H9 (cell line): ENCODE results near the gene NUCB2. TPM values are rescaled to one million over a fixed set of nuclear protein-coding genes. Genes with fewer than 3 reads are reported as not detected.

ENCODE experiments used
- DNase-seq: peaks from one replicate; pipeline ENCODE4 v3.0.0-alpha.2; 2017
- H2AFZ ChIP-seq: one replicate; pipeline ENCODE4 v1.6.1; 2013; ENCODE audit warnings: mild to moderate bottlenecking, low read length, control low read depth, moderate library complexity
- H2AK5ac ChIP-seq: 2 replicates; pipeline ENCODE4 v1.6.1; 2013; ENCODE audit warnings: low read length, control low read depth, mixed read lengths; ENCODE audit not compliant: insufficient read length
- H2BK120ac ChIP-seq: one replicate; pipeline ENCODE4 v1.6.1; 2013; ENCODE audit warnings: low read depth, mild to moderate bottlenecking, low read length, control low read depth, inconsistent platforms; ENCODE audit not compliant: poor library complexity, severe bottlenecking
- H2BK12ac ChIP-seq: 2 replicates; pipeline ENCODE4 v1.6.1; 2013; ENCODE audit warnings: low read length, control low read depth, mixed read lengths, low read depth; ENCODE audit not compliant: insufficient read length
- H2BK15ac ChIP-seq: 2 replicates; pipeline ENCODE4 v1.6.1; 2013; ENCODE audit warnings: low read depth, low read length, control low read depth
- H2BK20ac ChIP-seq: one replicate; pipeline ENCODE4 v1.6.1; 2013; ENCODE audit warnings: low read depth, mild to moderate bottlenecking, low read length, control low read depth, inconsistent platforms; ENCODE audit not compliant: poor library complexity, severe bottlenecking
- H2BK5ac ChIP-seq: 2 replicates; pipeline ENCODE4 v1.6.1; 2013; ENCODE audit warnings: low read length, control low read depth, mixed read lengths; ENCODE audit not compliant: insufficient read length
- H3K14ac ChIP-seq: 2 replicates; pipeline ENCODE4 v1.6.1; 2013; ENCODE audit warnings: low read length, control low read depth; ENCODE audit not compliant: insufficient read depth
- H3K18ac ChIP-seq: 2 replicates; pipeline ENCODE4 v1.6.1; 2013; ENCODE audit warnings: low read depth, mild to moderate bottlenecking, mixed read lengths, low read length, control low read depth; ENCODE audit not compliant: insufficient read length
- H3K23ac ChIP-seq: 2 replicates; pipeline ENCODE4 v1.6.1; 2013; ENCODE audit warnings: low read length, control low read depth, mixed read lengths, low read depth; ENCODE audit not compliant: insufficient read length
- H3K23me2 ChIP-seq: 2 replicates; pipeline ENCODE4 v1.6.1; 2013; ENCODE audit warnings: low read depth, mild to moderate bottlenecking, mixed read lengths, low read length, control low read depth; ENCODE audit not compliant: insufficient read length, poor library complexity, severe bottlenecking
- H3K27ac ChIP-seq: 2 replicates; pipeline ENCODE4 v1.5.1; 2013; ENCODE audit warnings: low read length, control low read depth, mixed read lengths, low read depth; ENCODE audit not compliant: insufficient read length
- H3K27me3 ChIP-seq: 2 replicates; pipeline ENCODE4 v1.6.1; 2013; ENCODE audit warnings: low read length, control low read depth, inconsistent platforms; ENCODE audit not compliant: insufficient read depth
- H3K4ac ChIP-seq: 2 replicates; pipeline ENCODE4 v1.6.1; 2013; ENCODE audit warnings: low read depth, mild to moderate bottlenecking, control low read depth, inconsistent platforms, low read length, moderate library complexity
- H3K4me1 ChIP-seq: 2 replicates; pipeline ENCODE4 v1.6.1; 2013; ENCODE audit warnings: low read length, control low read depth, inconsistent platforms; ENCODE audit not compliant: insufficient read depth
- H3K4me2 ChIP-seq: 2 replicates; pipeline ENCODE4 v1.6.1; 2013; ENCODE audit warnings: low read length, control low read depth, mixed read lengths; ENCODE audit not compliant: insufficient read length, insufficient read depth
- H3K56ac ChIP-seq: 2 replicates; pipeline ENCODE4 v1.6.1; 2013; ENCODE audit warnings: low read depth, mild to moderate bottlenecking, mixed read lengths, low read length, control low read depth; ENCODE audit not compliant: insufficient read length
- H3K79me1 ChIP-seq: 2 replicates; pipeline ENCODE4 v1.6.1; 2013; ENCODE audit warnings: low read depth, mild to moderate bottlenecking, moderate library complexity, low read length, control low read depth, inconsistent platforms; ENCODE audit not compliant: insufficient read depth, poor library complexity, severe bottlenecking
- H3K79me2 ChIP-seq: 2 replicates; pipeline ENCODE4 v1.6.1; 2013; ENCODE audit warnings: low read length, control low read depth, inconsistent platforms; ENCODE audit not compliant: insufficient read depth
- H3K9ac ChIP-seq: 2 replicates; pipeline ENCODE4 v1.6.1; 2013; ENCODE audit warnings: low read length, control low read depth, mixed read lengths; ENCODE audit not compliant: insufficient read length; ENCODE audit errors: extremely low read depth
- H3K9me3 ChIP-seq: one replicate; pipeline ENCODE4 v1.6.1; 2013; ENCODE audit warnings: low read depth, low read length, inconsistent platforms; ENCODE audit not compliant: control insufficient read depth
- H3T11ph ChIP-seq: one replicate; pipeline ENCODE4 v1.6.1; 2013; ENCODE audit warnings: mild to moderate bottlenecking, low read length, control low read depth, inconsistent platforms
- H4K20me1 ChIP-seq: one replicate; pipeline ENCODE4 v1.6.1; 2013; ENCODE audit not compliant: control insufficient read depth, insufficient read length, insufficient read depth
- H4K5ac ChIP-seq: 2 replicates; pipeline ENCODE4 v1.6.1; 2013; ENCODE audit warnings: low read depth, mild to moderate bottlenecking, mixed read lengths, low read length, control low read depth; ENCODE audit not compliant: insufficient read length
- H4K8ac ChIP-seq: replicated peaks from 2 replicates; pipeline ENCODE4 v1.6.1; 2013; ENCODE audit warnings: low read length, control low read depth, mixed read lengths, low read depth; ENCODE audit not compliant: insufficient read length
- H4K91ac ChIP-seq: 2 replicates; pipeline ENCODE4 v1.6.1; 2013; ENCODE audit warnings: low read depth, mild to moderate bottlenecking, moderate library complexity, mixed read lengths, low read length, control low read depth; ENCODE audit not compliant: insufficient read length
- H3K27ac Mint-ChIP-seq, 3 experiments: 2 replicates in 2 of 3; 3 replicates in 1 of 3; pipeline ENCODE4 v1.8.0; 2020 to 2021; ENCODE audit warnings: mixed read lengths in 3 of 3, mild to moderate bottlenecking in 1 of 3, moderate library complexity in 1 of 3
- H3K27me3 Mint-ChIP-seq: 2 replicates; pipeline ENCODE4 v1.8.0; 2021; ENCODE audit warnings: low read depth, mild to moderate bottlenecking, moderate library complexity, mixed read lengths
- H3K36me3 Mint-ChIP-seq, 3 experiments: 2 replicates in 2 of 3; 3 replicates in 1 of 3; pipeline ENCODE4 v1.8.0; 2020 to 2021; ENCODE audit warnings: low read depth in 3 of 3, mixed read lengths in 3 of 3; ENCODE audit not compliant: insufficient read depth in 1 of 3
- H3K4me1 Mint-ChIP-seq, 2 experiments: 2 replicates each; pipeline ENCODE4 v1.8.0; 2020; ENCODE audit warnings: mixed read lengths in 2 of 2
- H3K4me3 Mint-ChIP-seq, 2 experiments: 2 replicates in 1 of 2; 3 replicates in 1 of 2; pipeline ENCODE4 v1.8.0; 2020 to 2021; ENCODE audit warnings: mild to moderate bottlenecking in 2 of 2, mixed read lengths in 2 of 2, moderate library complexity in 1 of 2
- H3K9me3 Mint-ChIP-seq, 2 experiments: 2 replicates in 1 of 2; 3 replicates in 1 of 2; pipeline ENCODE4 v1.8.0; 2020; ENCODE audit warnings: mild to moderate bottlenecking in 2 of 2, mixed read lengths in 2 of 2, moderate library complexity in 1 of 2
- WGBS: extraction: QIAGEN DNeasy Blood & Tissue Kit; methylation state at CpG from one replicate; pipeline ENCODE4 v1.1.7; 2013; ENCODE audit warnings: missing lambda C conversion rate, low lambda C conversion rate, mixed read lengths; ENCODE audit not compliant: insufficient read length; ENCODE audit errors: extremely low coverage; 5-methylcytosine and 5-hydroxymethylcytosine counted together
- total RNA-seq: library from RNA; stranded (reverse); gene quantifications from 2 replicates; pipeline ENCODE4 v1.2.1, GENCODE V29; 2021
- TF ChIP-seq, protein P1 (sequence below): fragments of 200-600 bp; sonication (generic); conservative IDR thresholded peaks from 3 replicates; pipeline ENCODE4 v1.8.0; 2021; ENCODE audit warnings: antibody characterized with exemption, mild to moderate bottlenecking

The NUCB2 gene
- total RNA-seq, 1 experiment from 2014 or later, result 29.1 TPM

DNA sequence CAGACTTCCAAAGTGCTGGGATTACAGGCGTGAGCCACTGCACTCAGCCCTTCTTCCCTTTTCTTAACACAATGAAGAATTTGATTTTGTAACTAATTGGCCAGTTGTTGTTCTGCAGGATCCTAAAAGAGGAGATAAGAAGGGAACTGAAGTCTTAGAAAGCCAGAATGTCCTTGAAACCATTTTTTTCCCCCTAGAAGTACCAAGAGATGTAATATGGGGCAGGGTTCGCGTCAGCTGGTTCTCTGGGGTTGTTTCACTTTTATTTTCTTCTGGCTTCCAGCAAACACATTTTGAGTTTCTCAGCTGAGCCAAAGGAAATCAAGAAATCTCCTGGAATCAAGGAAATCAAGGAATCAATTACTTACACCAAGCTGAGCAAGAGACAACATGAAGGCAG lies 7.6 kb upstream of the NUCB2 start:
- H2BK120ac ChIP-seq, result no peak overlapping the region
- no peak overlapping the region for H3K18ac ChIP-seq
- no peaks in the 10 kb centered on the region for H3K23me2 ChIP-seq
- no peak overlapping the region for H2AFZ ChIP-seq
- Mint-ChIP-seq H3K36me3 (no peaks in the 10 kb centered on the region), H3K4me3 (no peak overlapping the region), H3K27me3 (peaks cover 6% of the 10 kb centered on the region), H3K27ac (no peak overlapping the region), H3K4me1 (no peaks in the 10 kb centered on the region), H3K9me3 (no peaks in the 10 kb centered on the region)
- H2BK12ac ChIP-seq, result no peak overlapping the region
- H3K79me1 ChIP-seq, result no peaks in the 10 kb centered on the region
- H2BK5ac ChIP-seq, result no peak overlapping the region
- no peak overlapping the region for H3K4ac ChIP-seq
- H3K23ac ChIP-seq, result no peak overlapping the region
- TF ChIP-seq, protein P1, sequence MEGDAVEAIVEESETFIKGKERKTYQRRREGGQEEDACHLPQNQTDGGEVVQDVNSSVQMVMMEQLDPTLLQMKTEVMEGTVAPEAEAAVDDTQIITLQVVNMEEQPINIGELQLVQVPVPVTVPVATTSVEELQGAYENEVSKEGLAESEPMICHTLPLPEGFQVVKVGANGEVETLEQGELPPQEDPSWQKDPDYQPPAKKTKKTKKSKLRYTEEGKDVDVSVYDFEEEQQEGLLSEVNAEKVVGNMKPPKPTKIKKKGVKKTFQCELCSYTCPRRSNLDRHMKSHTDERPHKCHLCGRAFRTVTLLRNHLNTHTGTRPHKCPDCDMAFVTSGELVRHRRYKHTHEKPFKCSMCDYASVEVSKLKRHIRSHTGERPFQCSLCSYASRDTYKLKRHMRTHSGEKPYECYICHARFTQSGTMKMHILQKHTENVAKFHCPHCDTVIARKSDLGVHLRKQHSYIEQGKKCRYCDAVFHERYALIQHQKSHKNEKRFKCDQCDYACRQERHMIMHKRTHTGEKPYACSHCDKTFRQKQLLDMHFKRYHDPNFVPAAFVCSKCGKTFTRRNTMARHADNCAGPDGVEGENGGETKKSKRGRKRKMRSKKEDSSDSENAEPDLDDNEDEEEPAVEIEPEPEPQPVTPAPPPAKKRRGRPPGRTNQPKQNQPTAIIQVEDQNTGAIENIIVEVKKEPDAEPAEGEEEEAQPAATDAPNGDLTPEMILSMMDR, result no peak
- H3K79me2 ChIP-seq, result no peaks in the 10 kb centered on the region
- no peak overlapping the region for H4K91ac ChIP-seq
- no peak overlapping the region for H3K56ac ChIP-seq
- no peak overlapping the region for H3K27ac ChIP-seq
- H3K9me3 ChIP-seq, result no peaks in the 10 kb centered on the region
- no peaks in the 10 kb centered on the region for H4K20me1 ChIP-seq
- WGBS, result no CpG with 5 or more reads among the region's 3 CpGs
- H3K4me1 ChIP-seq, result no peaks in the 10 kb centered on the region
- H3K14ac ChIP-seq, result no peak overlapping the region
- no peak overlapping the region for H2AK5ac ChIP-seq
- no peak overlapping the region for H4K5ac ChIP-seq
- H4K8ac ChIP-seq, result no peak overlapping the region
- no peaks in the 10 kb centered on the region for H3K27me3 ChIP-seq
- no peak overlapping the region for H2BK20ac ChIP-seq
- DNase-seq, result no peak
- H3K4me2 ChIP-seq, result no peak overlapping the region
- H2BK15ac ChIP-seq, result no peak overlapping the region
- H3T11ph ChIP-seq, result no peak overlapping the region
- no peak overlapping the region for H3K9ac ChIP-seq
